NCI-H510A (cell line): ENCODE data around the gene CARS1.

Source experiments
- DNase-seq: peaks from one replicate; lab custom pipeline; 2025; lab: John Stamatoyannopoulos, UW

CARS1 gene

DNA sequence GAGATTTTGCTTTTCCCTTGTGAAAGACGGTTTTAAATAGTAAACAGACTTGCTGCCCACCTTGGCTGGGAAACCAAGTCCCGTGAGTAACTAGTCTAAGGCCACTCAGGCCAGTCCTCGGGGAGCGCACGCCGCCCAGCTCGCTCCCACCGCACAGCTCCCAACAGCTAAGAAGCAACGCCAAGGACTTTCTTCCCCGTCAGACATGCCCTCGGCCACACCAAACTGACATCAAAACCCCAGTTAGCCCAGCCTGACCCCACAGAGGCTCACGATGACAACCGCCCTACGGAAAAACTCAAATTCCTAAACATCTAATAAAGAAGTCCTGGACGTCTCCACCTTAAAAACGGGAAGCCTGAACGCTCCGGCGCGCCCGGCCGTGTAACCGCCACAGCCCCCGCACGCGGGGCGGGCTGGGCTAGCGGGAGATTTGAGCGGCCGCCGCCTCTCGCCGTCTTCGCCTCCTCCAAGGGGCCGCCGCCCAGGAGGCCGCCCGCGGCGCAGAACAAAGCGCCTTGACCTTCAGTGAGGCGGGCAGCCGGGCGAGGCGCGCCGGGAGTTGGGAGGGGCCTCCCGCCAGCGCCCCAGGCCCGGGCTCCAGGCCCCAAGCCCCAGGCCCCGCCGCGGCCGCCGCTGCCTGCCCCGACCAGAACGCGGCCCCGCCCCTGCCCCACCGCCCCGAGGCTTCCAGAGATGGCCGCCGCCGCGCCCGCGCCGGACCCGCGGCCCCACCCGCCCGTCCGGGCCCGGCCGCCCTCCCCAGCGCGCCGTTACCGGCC lies 65.6 kb downstream of the CARS1 start:
- DNase-seq: no peak

DNA sequence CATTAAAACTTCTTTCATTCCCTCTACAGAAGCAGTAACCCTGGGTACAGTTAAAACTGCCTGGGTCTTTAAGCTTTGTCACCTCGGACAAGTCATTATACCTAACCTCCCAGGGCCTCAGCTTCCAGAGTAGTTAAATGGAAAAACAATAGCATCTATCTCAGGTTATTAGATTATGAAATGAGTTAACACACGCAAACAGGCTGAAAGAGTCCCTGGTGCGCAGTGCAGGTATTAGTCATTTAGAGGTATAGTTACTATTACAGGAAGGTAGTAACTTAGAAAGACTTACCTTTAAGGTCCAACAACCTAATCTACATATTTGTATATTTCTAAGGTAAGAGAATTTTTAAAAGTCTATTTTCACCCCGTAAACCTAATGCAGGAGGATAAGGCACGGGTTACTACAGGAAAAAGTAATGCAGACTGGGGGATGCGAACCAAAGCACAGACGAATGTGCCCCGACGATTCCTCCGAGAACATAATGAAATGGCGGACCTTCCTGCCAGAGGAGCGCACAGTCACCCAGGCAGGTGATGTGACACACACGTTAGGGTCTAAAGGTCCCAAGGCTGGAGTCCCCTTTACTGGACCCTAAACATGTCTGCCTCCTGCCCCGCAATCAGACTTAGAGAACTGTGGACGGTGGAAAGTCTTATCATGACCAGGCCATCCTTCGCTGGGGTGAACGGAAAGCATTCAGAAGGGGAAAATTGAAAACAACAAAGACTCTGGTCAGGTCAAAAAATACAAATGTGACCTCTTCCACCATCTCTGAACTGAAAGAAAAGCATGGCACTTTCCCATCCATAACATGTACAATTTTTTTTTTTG lies 66.4 kb downstream of the CARS1 start:
- no peak for DNase-seq

DNA sequence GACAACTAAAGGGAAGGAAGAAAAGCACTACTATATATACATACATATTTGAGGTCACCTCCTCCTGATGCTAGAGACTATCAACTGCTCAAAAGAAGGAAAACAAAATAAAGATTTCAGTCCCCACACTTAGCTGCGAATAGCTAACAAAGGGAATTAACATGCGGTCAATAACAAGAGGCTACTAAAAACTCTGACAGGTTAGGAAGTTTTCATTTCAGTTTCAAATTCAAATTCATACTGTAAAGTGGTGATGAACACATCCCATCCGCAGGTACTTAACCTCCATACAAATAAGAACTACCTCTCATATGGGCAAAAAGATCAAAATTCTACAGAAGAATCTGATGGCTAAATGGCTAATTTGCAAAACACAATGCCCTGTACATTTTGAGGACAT lies 67.7 kb downstream of the CARS1 start:
- no peak for DNase-seq

DNA sequence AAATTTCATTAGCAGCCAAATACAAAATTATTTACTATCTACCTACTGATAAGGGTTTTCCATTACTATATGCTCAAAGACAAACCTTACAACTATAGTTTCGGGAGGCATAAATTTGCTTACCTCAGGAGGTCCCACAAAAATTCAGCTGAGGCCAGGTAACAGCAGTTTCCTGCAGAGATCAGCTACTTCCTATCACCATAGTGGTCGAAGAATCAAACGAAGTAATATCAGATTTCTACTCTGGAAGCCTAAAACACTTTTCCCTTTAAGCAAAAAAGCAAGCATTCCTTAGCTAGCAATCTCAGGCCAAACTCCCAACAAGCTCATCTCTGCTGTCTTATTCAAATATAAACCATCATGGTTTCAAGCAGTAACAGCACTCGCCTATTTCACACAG lies 68.2 kb downstream of the CARS1 start:
- DNase-seq: no peak

DNA sequence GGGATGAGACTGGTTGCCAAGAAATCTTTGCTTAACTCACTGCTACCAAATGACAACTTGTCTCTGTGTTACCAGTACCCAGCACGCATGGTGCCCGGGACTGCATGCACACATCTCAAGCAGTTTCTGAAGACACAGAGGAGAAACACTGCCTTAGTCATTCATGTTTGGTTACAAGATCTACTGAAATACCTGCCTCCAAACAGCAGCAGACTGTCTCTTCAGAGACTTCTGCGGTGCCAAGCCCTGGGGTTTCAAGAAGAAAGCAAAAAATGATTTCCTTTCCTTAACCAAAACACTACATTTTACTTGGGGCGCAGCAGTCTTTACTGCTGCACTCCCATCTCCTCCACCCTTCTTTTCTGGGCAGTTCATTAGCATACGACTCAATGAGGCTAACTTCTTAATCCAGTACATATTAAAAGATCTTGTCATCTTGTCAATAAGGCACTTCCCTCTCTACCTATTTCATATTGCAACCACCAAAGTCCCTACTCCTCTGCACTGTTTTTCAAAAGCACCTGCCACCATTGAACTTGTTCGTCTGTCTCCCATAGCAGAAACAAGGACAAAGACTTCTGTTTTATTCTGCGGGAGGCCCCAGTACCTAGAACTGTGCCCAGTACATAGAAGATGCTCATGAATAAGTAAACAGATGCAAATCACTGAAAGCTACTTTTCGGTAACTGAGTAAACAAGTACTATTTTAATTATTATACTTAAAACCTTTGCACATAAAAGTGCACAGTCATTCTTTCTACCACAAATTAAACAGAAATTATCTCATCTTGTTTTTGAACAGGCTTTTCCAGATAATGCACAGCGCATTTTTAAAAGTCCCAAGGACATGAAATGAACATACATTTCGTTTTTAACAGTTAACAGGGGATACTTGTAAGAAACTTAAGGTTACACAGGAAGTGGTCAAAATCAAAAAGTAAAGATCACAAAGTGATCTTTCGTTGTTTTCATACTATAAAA lies 69.1 kb downstream of the CARS1 start:
- DNase-seq: no peak

DNA sequence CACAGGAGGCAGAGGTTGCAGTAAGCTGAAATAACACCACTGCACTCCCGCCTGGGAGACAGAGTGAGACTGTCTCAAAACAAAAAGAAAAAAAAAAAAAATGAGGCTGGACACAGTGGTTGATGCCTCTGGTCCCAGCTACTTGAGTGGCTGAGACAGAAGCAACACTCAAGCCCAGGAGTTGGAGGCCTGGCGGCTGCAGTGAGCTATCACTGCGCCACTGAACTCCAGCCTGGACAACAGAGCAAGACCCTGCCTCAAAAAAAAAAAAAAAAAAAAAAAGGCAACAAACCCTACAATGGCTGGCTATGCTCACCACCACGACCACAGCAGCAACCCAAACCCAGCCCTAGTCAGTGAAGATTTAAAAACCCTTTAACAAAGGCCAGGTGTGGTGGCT lies 73.3 kb downstream of the CARS1 start:
- DNase-seq: no peak

DNA sequence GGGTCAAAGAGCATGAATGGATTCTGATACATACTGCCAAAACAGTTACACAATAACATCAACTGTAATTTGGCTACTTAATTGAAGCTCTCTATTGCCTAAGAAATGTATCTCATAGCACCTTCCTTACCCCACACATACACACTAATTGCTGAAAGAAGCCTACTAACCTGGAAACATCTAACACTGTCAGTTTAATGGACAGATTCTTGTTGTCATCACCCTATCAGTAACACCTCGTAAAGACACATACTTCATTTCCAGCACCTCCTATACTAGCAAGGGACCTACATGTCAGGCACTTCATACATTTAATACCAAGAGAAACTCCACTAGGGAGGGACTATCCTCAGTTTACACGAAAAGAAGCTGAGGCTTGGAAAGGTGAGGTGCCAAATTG lies 75.0 kb downstream of the CARS1 start:
- no peak for DNase-seq

DNA sequence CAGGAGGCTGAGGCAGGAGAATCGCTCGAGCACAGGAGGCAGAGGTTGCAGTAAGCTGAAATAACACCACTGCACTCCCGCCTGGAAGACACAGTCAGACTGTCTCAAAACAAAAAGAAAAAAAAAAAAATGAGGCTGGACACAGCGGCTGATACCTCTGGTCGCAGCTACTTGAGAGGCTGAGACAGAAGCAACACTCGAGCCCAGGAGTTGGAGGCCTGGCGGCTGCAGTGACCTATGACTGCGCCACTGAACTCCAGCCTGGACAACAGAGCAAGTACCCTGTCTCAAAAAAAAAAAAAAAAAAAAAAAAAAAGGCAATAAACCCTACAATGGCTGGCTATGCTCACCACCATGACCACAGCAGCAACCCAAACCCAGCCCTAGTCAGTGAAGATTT lies 76.1 kb downstream of the CARS1 start:
- no peak for DNase-seq

DNA sequence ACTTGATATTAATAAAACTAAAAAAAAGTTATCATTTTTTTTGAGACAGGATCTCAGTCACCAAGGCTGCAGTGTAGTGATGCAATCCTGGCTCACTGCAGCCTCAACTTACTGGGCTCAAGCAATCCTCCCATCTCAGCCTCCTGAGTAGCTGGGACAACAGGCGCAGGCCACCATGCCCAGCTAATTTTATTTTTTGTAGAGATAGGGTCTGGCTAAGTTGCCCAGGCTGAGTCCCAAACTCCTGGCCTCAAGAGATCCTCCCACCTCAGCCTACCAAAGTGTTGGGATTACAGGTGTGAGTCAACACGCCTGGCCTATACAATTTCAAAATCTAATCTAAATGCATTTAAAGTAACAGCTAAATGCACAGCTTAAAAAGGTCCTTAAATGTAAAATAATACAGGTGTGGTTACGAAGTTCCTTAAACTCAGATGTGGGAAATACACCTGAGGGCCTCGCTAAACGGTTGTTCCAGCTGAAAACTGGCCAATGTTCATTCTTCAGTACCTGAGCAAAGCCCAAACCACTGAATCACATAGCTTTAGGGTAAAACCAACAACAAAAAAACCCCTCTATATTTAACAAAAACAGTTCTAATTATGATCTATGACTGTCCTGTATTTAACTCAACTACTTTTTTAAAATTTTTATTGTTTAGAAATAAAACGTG lies 76.9 kb downstream of the CARS1 start:
- DNase-seq: no peak

DNA sequence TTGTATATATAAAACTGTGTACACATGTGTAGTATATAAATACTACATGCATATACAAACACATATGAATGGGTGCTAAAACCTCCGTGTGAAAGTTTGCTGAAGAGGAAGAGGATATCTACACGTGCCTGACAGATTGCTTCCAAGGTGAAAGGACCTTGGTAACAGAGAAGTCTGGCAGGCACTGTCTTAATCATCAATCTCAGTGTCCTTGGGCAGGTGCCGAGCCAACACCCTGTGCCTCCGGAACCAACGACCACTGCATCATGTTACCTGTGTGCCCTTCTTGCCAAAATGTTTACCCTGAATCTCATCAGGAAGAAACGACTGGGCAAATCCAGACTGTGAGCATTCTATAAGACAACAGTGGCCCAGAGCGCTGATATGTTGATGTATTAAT lies 80.1 kb downstream of the CARS1 start:
- no peak for DNase-seq

DNA sequence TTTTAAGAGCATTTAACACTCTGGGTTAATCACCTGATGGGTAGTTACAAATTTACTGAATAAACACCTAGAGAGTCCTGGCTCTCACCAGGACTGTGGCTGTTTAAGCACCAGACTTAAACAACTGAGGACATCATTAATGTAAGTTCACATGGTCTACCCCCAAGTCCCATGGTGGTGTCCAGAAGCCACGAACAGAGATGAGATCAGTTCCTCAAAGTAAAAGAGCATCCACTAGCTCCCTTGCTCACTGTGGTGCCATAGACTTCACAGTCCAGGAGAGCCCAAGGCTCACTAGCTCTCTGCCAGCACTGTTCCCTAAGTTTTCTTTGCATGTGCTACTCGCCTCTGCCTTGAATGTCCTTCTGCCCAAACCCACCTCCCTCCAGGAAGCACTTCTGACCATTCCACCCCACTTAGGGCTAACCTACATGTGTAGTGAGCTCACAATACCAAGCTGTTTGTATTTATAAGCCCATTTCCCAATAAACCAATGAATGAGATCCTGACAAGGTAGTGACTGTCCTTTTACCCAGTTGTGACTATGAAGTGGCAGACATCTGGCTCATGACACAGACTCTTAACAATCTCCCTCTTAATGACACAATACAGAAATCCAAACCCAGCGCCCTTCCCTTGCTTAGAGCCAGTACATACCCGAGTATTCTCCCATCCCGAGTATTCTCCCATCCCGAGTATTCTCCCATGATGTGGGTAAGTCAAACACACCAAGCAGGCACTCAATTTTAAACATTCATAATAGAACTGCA lies 80.7 kb downstream of the CARS1 start:
- no peak for DNase-seq

DNA sequence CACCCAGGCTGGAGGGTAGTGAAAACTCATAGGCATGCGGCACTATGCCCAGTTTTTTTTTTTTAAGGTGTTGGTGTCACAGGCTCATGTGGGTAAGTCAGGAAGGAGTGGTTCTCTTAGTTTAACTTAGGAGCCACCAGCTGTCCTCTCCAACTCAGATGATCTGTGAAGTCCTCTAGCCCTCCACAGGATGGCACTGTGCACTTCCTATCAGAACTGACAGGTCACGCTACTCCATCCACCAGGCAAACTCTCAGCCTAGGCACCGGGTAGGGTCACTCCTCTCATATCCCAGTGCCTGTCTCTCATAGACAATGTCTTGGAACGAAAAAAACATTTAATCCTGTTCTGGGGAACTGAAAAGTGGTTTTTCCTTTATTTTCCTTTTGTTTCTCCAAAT lies 81.6 kb downstream of the CARS1 start:
- DNase-seq: no peak

DNA sequence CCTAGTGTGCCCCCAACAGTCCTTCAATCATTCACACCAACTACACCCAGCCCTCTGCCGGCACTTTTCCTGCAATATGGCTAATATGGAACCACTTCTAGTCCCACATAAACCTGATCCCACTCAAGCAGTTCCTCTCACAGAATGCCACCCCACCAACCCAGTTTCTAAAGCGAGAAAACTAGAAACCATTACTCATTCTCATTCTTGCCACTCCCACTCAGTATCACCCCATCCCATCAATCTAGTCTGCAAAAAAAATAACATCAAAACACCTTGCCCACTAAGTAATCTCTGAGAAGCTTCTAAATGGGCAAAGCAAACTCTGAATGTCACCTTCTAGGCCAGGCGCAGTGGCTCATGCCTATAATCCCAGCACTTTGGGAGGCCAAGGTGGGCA lies 83.0 kb downstream of the CARS1 start:
- no peak for DNase-seq

DNA sequence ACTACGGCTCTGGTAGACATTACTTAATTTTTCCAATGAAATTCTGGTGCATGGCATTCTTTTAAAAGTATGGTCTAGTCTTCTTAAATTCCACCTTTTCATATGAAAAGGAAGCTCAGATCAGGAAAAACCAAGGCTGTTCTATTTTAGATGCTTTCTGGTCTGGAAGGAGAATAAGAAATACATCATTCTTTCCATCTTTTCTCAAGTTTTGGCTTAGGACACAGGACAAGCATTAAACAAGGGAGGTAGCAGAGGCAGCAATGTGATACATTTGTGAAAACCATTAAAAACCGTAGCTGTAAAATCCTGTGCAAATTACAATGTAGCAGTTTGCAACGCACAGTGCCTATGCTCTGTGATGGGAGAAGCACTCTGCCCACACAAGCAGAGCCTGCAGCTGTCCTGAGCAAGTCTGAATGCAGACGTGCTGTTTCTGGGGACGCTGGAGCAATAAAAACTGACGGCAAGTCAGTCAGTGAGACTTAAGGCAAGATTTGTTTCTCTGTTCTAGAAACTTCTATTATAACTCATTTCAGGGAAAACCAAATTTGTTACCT lies 88.8 kb downstream of the CARS1 start:
- DNase-seq: no peak

DNA sequence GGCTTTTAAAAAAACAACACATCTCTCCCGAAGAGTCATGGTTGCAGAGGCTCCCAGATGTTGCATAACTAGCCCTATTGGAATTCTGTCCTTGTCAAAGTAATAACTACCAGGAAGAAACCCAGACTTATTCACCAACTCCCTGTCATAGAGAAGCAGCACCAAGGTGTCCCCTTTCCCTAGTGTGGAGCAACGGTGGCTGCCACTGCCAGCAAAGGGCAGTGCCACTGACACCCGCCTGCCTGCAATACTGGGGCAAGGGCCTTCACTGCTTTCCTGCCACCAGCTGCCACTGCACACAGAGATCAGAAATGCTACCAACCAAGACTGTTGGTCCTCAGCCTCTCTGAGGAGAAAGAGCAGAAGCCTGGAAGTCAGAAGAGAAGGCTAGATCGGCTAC lies 92.4 kb downstream of the CARS1 start:
- DNase-seq: no peak

DNA sequence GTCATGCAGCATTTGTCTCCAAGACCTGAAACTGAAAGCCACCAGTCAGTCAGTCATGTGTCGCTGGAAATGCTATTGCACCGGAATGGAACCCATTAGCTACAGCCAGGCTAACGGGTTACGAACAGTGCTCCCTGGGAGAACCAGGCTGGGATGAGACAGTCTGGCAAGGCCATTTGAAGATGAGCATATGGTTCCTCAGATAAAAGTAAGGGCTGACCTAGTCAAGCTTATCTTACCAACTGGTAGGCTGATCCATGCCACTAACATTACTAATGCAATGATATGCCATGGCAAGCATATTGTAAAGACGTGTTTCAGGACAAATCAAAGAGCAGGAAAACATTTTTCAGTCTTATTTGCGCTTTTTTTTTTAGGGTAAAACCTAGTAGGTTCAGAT lies 93.5 kb downstream of the CARS1 start:
- no peak for DNase-seq

DNA sequence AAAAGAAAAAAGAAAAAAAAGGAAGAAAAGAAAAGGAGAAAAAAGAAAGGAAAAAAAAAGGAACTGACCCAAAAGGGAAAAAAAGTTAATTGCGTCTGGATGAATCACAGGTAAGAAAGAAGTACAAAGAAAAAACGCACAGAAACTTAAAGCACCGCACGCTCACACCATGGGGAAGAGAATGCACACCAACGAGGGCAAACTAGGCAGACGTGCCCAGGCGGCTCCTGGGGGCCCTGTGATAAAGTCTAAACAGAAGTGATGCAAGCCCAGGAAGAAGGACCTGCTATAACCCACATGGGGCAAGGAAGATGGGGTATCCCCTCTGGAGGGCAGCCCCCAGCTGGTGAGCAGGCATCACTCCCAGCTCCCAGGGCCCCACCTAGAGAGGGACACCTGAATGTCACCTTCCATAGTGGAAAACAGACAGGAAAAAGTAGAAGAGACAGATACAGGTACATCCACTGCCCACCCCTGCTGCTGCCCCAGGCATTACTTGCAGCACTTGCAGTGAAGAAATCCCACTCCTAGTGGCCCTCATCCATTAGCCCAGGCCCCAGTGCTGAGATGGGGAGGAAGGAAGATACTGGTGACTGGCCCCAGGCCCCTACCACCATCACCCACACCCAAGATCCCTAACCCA lies 94.0 kb downstream of the CARS1 start:
- no peak for DNase-seq

DNA sequence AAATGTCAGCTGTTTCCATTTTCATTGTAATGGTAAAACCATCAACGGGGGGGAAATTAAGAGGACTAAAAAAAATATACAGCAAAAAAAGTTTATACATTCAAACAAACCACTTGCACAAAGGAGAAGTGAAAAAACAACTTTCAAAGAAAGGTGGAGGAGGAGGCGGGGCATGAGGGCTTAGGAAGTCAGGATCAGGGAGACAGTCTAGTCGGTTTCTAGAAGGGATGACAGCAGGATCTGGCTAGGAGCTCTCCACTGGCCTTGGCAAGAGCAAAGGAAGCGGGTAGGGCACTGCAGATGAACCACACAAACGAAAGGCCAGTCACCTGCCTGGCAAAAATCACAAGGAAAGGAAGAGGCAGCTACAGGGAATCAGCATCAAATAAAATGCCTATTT lies 96.1 kb downstream of the CARS1 start:
- no peak for DNase-seq

DNA sequence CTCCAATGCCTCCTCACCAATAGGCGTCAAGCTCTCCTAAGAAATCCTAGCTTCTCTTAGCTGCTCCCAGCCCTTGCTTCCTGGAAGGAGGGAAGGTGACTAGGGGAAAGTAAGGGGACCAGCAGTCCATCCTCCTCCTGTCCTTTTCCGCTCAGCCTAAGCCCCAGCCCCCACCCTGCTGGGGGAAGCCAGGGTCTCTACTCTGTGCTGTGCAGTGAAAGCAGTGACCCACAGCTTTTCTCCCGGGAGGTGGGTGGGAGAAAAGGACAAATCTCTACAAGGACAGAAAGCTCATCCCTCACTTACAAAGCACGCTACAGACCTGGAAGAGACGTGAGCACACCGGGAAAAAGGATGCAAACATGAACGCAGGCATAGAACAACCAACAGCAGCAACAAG lies 97.1 kb downstream of the CARS1 start:
- no peak for DNase-seq

DNA sequence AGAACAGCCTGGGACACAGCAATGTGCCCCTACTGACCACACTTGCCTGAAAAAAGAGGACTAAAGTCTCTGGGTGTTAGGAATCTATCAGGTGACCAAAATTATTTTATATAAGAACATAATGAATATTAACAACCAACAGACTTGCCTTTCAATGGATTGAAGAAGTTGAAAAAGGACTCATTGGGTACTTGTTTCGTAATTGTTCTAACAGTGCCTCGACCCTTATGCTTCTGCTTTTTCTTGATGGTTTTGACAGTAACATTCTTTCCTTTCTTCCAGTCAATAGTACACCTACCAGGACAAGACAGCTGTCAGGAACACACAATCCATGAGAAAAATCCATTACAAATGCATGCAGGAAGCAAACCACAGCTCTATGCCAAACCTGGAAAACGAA lies 99.0 kb downstream of the CARS1 start:
- DNase-seq: no peak
